Vagina (tissue), 2 donors: ENCODE data around the gene SLC26A9.

Experiments
- POLR2A ChIP-seq, 2 donors: fragments of 450-650 bp; IDR thresholded peaks; one replicate each; pipeline ENCODE4 v1.6.1; 2017; ENCODE audit warnings: antibody characterized with exemption in 2 of 2, mild to moderate bottlenecking in 2 of 2, moderate library complexity in 2 of 2
- POLR2AphosphoS5 ChIP-seq, 2 donors: sonication (generic); formaldehyde crosslinking; IDR thresholded peaks; one replicate each; pipeline ENCODE4 v1.9.0; 2017; ENCODE audit warnings: antibody characterized with exemption in 2 of 2, mild to moderate bottlenecking in 2 of 2, low read depth in 1 of 2; ENCODE audit not compliant: insufficient read depth in 1 of 2
- TF ChIP-seq, protein P1 (sequence below), 3 experiments: fragments of 450-650 bp in 2 of 3; fragments of 200-600 bp in 1 of 3; sonication (generic) in 1 of 3; IDR thresholded peaks; one replicate each; pipeline ENCODE4 v1.5.1; 2017 to 2019; ENCODE audit warnings: antibody characterized with exemption in 3 of 3, mild to moderate bottlenecking in 2 of 3, moderate library complexity in 2 of 3

DNA sequence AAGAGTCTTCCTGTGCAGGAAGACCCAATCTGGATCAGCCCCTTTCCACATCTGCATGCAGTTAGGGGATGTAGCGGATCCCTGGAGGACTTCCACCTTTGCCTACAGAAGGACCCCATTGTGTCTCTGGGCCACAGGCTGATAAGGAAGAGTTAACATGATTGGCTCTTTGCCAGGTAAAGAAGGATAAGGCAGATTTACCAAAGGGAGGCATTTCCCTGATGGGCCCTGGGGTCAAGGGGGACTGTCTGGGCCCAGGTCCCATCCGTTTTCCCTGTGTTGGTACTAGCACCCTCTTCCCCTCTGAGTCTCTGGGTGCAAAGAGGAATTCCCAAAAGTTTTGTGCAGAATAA is 29.1 kb downstream of the SLC26A9 start:
- no peak for TF ChIP-seq POLR2A (IDR thresholded peaks at IDR 0.05)
- TF ChIP-seq, protein P1, sequence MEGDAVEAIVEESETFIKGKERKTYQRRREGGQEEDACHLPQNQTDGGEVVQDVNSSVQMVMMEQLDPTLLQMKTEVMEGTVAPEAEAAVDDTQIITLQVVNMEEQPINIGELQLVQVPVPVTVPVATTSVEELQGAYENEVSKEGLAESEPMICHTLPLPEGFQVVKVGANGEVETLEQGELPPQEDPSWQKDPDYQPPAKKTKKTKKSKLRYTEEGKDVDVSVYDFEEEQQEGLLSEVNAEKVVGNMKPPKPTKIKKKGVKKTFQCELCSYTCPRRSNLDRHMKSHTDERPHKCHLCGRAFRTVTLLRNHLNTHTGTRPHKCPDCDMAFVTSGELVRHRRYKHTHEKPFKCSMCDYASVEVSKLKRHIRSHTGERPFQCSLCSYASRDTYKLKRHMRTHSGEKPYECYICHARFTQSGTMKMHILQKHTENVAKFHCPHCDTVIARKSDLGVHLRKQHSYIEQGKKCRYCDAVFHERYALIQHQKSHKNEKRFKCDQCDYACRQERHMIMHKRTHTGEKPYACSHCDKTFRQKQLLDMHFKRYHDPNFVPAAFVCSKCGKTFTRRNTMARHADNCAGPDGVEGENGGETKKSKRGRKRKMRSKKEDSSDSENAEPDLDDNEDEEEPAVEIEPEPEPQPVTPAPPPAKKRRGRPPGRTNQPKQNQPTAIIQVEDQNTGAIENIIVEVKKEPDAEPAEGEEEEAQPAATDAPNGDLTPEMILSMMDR (IDR thresholded peaks at IDR 0.05) = no peak
- no peak for TF ChIP-seq POLR2AphosphoS5 (IDR thresholded peaks at IDR 0.05; ENCODE audit: insufficient read depth in 1 of 2, low read depth in 1 of 2)
